T follicular helper cell (primary cell): Measurements from ENCODE around the gene TNFRSF18.

ENCODE experiments used
- DNase-seq: peaks from one replicate; pipeline ENCODE4 v3.0.0-alpha.2; 2020; ENCODE audit warnings: low read depth

The TNFRSF18 gene

GRCh38 chr1:1228596-1229321 lies 22.4 kb upstream of the TNFRSF18 start:
- no peak for DNase-seq

- DNase-seq: no peak
Observed at GRCh38 chr1:1228187-1228586, 21.8 kb upstream of the TNFRSF18 start.

- no peak for DNase-seq
Observed at GRCh38 chr1:1227386-1227785, 21.0 kb upstream of the TNFRSF18 start.

DNA sequence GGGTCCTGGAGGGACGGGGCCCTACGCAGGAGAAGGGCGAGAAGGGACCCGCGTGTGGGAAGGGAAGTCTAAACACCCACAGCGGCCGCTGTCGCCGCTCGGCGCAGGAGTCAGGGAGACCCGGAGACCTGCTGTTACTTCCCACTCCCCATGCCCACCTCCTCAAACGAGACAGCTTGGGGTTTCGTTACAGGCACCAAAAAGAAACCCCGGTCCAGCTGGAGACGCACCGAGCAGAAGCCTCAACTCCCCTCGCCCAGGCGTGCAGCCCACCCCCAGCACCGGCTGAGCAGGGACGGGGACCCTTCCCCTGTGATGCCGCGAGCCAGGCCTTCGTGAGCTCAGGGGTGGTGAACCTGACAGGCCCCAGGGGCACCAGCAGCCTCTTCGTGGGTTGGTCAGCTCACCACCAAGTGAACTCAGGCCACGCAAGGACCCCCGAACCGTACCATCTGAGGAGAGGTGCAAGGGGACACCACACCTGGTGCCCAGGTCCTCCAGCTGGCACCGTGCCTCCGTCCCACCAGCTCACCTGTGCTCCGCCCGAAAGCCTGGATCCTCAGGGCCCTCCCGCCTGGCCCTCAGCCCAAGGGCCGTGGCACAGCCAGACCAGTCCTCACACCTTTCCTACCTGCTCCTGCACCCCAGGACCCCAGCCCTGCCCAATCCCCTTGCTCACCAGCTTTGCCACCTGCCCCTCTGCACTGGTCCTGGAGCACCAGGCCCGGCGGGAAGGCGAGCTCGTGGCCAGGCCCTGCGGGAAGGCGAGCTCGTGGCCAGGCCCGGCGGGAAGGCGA lies 20.4 kb upstream of the TNFRSF18 start:
- DNase-seq: no peak

- no peak for DNase-seq
Observed at GRCh38 chr1:1225913-1226312, 19.5 kb upstream of the TNFRSF18 start.

DNA sequence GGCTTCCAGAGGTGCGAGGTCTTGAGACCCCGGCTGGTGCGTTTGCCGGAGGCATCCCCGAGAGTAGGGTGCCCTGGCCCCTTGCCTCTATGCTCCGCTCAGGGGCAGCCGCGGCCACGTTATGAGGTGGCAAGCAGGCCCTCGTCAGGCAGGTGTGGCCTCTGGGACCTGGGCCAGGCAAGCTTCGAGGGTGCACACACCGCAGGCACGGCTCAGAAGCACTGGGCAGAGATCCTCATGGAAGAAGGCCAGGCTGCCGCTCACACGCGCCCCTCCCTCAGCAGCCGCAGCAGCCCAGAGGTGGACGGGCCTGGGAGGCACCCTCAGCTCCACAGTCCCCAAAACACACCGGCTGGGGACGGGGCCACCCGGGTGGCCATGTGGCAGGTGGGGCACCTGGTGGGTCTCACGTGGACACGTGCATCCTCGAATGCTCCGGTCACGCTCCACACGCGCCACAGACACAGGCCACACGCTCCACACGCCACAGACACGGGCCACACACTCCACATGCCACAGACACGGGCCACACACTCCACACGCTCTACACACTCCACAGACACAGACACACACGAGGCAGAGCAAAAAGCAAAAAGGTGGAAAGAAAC lies 18.9 kb upstream of the TNFRSF18 start:
- DNase-seq: no peak

GRCh38 chr1:1223891-1224290 lies 17.5 kb upstream of the TNFRSF18 start:
- no peak for DNase-seq

DNA sequence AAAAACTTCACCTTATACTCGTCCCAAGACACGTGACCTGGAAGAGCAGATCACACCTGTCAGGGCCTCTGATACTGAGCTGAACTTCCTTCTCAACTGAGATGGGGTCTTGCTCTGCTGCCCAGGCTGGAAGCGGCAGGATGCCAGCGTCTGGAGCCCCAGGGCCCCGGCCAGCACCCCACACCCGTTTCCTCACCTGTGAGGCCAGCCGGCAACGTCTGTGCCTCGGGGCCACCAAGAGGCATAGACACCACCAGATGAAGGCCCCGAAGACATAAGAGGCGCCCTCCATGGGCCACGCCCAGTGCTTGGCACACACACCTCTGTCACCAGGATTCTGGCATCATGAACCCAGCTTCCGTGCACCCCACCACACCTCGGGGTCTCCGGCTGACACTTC lies 16.9 kb upstream of the TNFRSF18 start:
- DNase-seq: no peak

GRCh38 chr1:1222575-1223225 lies 16.3 kb upstream of the TNFRSF18 start:
- no peak for DNase-seq

DNA sequence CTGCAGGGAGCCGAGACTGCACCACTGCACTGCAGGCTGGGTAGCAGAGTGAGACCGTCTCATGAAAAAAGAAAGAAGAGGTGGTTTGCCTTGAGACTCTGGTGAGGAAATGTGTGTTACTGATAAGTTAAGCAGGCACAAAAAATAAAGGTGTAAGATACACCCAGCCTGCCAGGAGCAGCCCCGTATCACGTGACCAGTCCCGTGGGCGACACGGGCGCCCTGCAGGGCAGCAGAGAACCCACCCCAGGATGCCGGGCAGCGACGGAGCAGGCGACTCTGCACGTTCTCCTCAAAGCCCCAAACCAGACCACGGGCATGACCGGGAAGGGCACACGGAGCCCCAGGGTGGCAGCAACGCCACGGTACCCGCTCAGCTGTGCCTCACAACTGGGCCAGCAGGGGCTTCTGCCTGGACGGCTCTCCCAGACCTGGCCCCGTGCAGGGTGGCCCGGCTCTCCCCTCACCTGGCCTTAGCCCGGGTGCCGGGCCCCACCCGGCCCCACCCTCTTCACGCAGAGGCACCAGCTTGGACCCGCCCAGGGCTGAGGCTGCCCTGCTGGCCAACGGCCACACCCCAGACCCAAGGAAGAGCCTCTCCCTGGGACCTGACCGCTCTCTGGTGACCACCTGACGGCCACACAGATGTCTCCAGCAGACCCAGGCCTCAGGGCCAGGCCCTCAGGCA lies 15.6 kb upstream of the TNFRSF18 start:
- no peak for DNase-seq

DNA sequence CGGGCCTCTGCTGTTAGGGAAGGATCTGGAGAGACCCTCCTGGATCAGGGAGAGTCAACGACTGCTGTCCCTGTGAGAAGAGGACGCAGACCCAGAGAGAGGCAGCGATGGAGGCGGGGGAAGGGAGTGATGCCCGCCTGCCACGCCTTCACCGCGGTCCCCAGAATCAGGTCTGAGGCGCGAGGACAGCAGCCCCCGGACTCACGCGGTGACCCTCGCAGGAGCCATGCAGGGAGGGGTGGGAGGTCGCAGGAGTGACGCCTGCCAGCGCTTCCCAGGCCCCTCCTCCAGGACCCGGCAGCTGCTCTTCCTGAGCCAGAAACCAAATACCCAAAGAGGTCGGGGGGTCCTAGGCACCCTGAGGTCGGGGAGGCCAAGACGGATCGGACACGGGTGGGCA lies 13.8 kb upstream of the TNFRSF18 start:
- no peak for DNase-seq

GRCh38 chr1:1219341-1219740 lies 12.9 kb upstream of the TNFRSF18 start:
- peak; percentile 28 for DNase-seq

GRCh38 chr1:1218524-1219200 lies 12.3 kb upstream of the TNFRSF18 start:
- no peak for DNase-seq

DNA sequence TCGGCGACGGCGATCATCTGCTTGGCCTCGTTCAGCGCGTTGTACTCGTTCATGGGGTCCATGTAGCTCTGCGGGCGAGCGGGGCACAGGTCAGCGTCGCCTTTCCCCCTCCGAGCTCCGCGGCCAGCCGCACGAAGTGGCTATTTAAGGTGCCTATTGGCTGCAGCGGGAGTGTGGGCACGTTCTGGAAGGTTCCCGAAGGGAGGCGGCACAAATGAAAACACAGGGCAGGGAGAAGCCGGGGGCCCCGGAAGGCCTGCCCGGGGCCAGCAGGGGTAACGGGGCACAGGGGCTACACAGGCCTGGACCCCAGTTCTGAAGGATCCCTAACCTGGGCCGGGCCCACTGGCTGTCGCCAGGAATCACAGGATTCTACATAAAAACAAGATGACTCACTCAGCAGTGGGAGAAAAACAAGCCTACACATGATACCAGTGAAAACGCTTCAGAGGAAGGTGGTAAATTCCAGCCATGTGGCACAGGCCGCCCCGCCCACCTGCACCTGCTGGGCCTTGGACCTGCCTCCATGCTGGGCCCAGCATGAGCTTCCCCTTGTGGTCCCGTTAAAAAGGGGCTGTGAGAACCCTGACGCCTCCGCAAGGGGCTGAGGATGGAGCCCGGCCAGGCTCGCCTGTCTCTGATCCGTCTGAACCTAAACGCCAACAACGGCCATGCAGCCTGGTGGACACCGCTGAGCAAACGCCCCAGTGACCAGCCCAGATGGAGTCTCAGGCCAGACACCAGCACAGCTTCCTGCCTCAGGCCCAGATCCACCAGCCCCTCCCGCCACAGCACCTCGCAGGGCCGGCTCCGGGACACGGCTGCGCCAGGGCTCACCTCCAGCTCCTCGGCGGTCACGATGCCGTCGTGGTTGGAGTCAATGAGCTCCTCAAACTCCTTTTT lies 11.5 kb upstream of the TNFRSF18 start:
- DNase-seq: no peak

- peak; percentile 48 for DNase-seq
Observed at GRCh38 chr1:1216770-1217620, 10.6 kb upstream of the TNFRSF18 start.

DNA sequence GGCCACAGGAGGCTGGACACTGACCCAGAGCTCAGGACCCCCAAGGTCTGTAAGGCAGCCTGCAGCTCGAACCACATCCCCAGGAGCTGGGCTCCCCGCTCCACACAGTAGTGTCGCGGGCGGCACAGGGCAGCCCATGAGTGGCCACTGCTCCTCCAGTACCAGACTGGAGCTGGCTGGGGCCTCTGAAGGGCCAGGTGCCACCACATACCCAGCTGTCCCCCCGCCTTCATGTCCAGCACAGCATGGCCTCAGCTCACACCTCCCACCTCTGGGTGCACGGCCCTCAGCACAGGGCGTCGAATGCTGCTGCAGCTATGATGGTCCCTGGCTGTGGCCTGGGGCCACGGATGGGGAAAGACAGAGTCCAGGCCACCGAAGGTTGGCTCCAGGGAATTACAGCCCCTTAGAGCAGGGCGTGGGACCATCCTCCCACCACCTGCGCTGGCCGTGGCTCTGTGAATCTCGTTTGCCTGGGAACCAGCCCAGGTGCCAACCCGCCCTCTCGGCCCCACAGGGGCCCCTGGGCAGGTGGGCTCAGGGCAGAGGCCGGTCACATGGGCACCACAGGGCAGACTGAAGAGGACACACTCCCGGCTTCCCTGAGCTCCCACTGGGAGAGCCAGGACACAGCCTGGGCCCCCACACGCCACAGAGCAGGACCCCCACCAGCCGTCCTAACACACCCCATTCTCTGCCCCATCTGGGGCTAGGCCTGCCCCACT lies 9.7 kb upstream of the TNFRSF18 start:
- DNase-seq: no peak

- no peak for DNase-seq
Observed at GRCh38 chr1:1215080-1215676, 8.8 kb upstream of the TNFRSF18 start.
